Measurements from ENCODE around the gene ASCL3.

DNA sequence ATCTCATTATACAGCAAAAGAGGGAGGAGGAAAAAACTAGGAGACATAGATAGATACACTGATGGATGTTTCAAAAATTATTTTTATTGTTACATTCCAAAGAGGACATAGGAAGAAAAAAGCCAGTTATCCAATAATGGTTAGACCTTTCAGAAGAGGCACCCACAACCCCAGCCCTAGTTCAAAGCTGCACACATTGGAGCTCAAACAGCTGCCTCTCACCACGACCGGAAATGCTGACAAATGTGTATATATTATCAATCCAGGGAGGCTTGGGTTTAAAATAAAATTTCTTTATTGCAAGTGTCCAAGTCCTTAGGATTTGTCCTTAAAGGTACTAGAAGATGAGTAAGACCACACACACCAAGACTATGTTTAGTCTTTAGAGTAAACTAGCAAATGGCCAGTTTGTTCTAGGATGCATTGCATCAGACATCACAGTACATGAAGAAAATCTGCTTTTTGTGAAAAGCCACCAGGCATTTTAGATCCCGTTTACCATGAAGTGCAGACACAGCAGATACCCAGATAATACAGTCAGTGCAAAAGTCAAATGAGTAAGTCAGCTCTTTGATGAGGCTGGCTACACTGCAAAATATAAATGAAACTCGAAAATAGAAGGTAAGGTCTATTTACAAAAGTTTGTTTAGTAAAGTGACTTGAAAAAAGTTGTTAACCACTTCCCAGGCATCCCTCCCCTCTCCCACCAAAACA lies 4.6 kb upstream of the ASCL3 start:
- TF ChIP-seq POLR2AphosphoS5 (IDR thresholded peaks at IDR 0.05; ENCODE audit: low read depth, low read length) (no peak), POLR2A (IDR thresholded peaks at IDR 0.05; ENCODE audit: low read depth, low read length) (no peak), PAX5 (IDR thresholded peaks at IDR 0.05; ENCODE audit: insufficient read depth, low read length, severe bottlenecking) (no peak), TAF1 (IDR thresholded peaks at IDR 0.05; ENCODE audit: low read depth, low read length) (no peak), SPI1 (IDR thresholded peaks at IDR 0.05; ENCODE audit: low read depth, low read length) (no peak), POU2F2 (IDR thresholded peaks at IDR 0.05; ENCODE audit: low read depth, low read length) (no peak)

Data from GM12891 (cell line).